ENCODE data around the gene ADIPOR2.

DNA sequence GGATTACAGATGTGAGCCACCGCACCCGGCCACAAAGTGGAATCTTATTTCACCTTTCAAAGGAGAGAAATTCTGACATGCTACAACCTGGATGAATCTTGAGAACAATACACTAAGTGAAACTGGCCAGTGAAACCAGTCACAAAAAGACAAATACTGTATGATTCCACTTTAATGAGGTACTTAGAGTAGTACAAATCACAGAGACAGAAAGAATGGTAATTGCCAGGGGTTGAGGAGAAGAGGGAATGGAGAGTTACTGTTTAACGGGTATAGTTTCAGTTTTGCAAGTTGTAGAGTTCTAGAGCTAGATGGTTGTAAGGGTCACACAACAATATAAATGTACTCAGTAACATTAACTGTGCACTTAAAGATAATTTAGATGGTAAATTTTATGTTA is 33.4 kb downstream of the ADIPOR2 start:
- TF ChIP-seq, protein P1, sequence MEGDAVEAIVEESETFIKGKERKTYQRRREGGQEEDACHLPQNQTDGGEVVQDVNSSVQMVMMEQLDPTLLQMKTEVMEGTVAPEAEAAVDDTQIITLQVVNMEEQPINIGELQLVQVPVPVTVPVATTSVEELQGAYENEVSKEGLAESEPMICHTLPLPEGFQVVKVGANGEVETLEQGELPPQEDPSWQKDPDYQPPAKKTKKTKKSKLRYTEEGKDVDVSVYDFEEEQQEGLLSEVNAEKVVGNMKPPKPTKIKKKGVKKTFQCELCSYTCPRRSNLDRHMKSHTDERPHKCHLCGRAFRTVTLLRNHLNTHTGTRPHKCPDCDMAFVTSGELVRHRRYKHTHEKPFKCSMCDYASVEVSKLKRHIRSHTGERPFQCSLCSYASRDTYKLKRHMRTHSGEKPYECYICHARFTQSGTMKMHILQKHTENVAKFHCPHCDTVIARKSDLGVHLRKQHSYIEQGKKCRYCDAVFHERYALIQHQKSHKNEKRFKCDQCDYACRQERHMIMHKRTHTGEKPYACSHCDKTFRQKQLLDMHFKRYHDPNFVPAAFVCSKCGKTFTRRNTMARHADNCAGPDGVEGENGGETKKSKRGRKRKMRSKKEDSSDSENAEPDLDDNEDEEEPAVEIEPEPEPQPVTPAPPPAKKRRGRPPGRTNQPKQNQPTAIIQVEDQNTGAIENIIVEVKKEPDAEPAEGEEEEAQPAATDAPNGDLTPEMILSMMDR (IDR thresholded peaks at IDR 0.05) = no peak
- no peak for TF ChIP-seq POLR2A (IDR thresholded peaks at IDR 0.05; ENCODE audit: low read depth)

All from esophagus muscularis mucosa (tissue), 3 donors.